Activated T-helper 1 cell treated with anti-CD3 and anti-CD28 coated beads, Interleukin-12 subunit alpha, Interleukin-12 subunit beta, Interleukin-2, Interleukin-4 antibody, amounts not matched to agents 30 ng/mL and 10 ng/mL and 1 ng/mL, durations not matched to agents 14 hours and 24 hours and 36 hours (primary cell): Measurements from ENCODE around the gene GNG10. TPM values are rescaled to one million over a fixed set of nuclear protein-coding genes. Genes with fewer than 3 reads are reported as not detected.

Experiments
- DNase-seq: peaks from one replicate; pipeline ENCODE4 v3.0.0; 2021; ENCODE audit warnings: low spot score
- H3K27ac Mint-ChIP-seq: one replicate; pipeline ENCODE4 v1.8.0; 2021; ENCODE audit warnings: mild to moderate bottlenecking, mixed read lengths
- H3K27me3 Mint-ChIP-seq: one replicate; pipeline ENCODE4 v1.8.0; 2022; ENCODE audit warnings: mild to moderate bottlenecking, moderate library complexity, mixed read lengths; ENCODE audit not compliant: insufficient read depth
- H3K36me3 Mint-ChIP-seq: one replicate; pipeline ENCODE4 v1.8.0; 2021; ENCODE audit warnings: low read depth, mixed read lengths
- H3K4me1 Mint-ChIP-seq: one replicate; pipeline ENCODE4 v1.8.0; 2021; ENCODE audit warnings: low read depth, mixed read lengths
- H3K4me3 Mint-ChIP-seq: one replicate; pipeline ENCODE4 v1.8.0; 2021; ENCODE audit warnings: mild to moderate bottlenecking, moderate library complexity, mixed read lengths
- H3K9me3 Mint-ChIP-seq: one replicate; pipeline ENCODE4 v1.8.0; 2021; ENCODE audit warnings: mixed read lengths
- intact Hi-C: fragments of 100-400 bp; cut with micrococcal nuclease; formaldehyde crosslinking; loops from one replicate; pipeline ENCODE4 v1.15.1; 2024
- total RNA-seq: library from RNA; stranded (reverse); gene quantifications from 2 replicates; pipeline ENCODE4 v1.2.3, GENCODE V29; 2022

Gene GNG10
- total RNA-seq, 1 donor from 2014 or later, result 30.7 TPM

- DNase-seq, result no peak
- H3K4me3 Mint-ChIP-seq, result no peak overlapping the region
- H3K36me3 Mint-ChIP-seq, result peaks cover 2% of the 10 kb centered on the region
- H3K27me3 Mint-ChIP-seq, result no peaks in the 10 kb centered on the region
- H3K27ac Mint-ChIP-seq, result no peak overlapping the region
- peaks cover 10% of the 10 kb centered on the region for H3K4me1 Mint-ChIP-seq
- no peaks in the 10 kb centered on the region for H3K9me3 Mint-ChIP-seq
- intact Hi-C loops, result no loop called here
Observed at GRCh38 chr9:111700776-111701175, 39.4 kb downstream of the GNG10 start.

GRCh38 chr9:111704503-111704902 lies 43.1 kb downstream of the GNG10 start:
- no peak overlapping the region for H3K27ac Mint-ChIP-seq
- DNase-seq, result no peak
- H3K4me3 Mint-ChIP-seq, result no peak overlapping the region
- no peaks in the 10 kb centered on the region for H3K36me3 Mint-ChIP-seq
- H3K4me1 Mint-ChIP-seq, result peaks cover 10% of the 10 kb centered on the region
- no peaks in the 10 kb centered on the region for H3K27me3 Mint-ChIP-seq
- no peaks in the 10 kb centered on the region for H3K9me3 Mint-ChIP-seq
- intact Hi-C loops, result no loop called here

GRCh38 chr9:111711548-111711947 lies 50.1 kb downstream of the GNG10 start:
- no peaks in the 10 kb centered on the region for H3K27me3 Mint-ChIP-seq
- H3K36me3 Mint-ChIP-seq, result no peaks in the 10 kb centered on the region
- no peak overlapping the region for H3K4me3 Mint-ChIP-seq
- H3K9me3 Mint-ChIP-seq, result no peaks in the 10 kb centered on the region
- H3K27ac Mint-ChIP-seq, result no peak overlapping the region
- intact Hi-C loops, result no loop called here
- H3K4me1 Mint-ChIP-seq, result no peaks in the 10 kb centered on the region
- no peak for DNase-seq

GRCh38 chr9:111712369-111712768 lies 51.0 kb downstream of the GNG10 start:
- Mint-ChIP-seq H3K9me3 (no peaks in the 10 kb centered on the region), H3K36me3 (no peaks in the 10 kb centered on the region), H3K4me1 (no peaks in the 10 kb centered on the region), H3K27ac (no peak overlapping the region), H3K27me3 (no peaks in the 10 kb centered on the region), H3K4me3 (no peak overlapping the region)
- intact Hi-C loops, result no loop called here
- no peak for DNase-seq

DNA sequence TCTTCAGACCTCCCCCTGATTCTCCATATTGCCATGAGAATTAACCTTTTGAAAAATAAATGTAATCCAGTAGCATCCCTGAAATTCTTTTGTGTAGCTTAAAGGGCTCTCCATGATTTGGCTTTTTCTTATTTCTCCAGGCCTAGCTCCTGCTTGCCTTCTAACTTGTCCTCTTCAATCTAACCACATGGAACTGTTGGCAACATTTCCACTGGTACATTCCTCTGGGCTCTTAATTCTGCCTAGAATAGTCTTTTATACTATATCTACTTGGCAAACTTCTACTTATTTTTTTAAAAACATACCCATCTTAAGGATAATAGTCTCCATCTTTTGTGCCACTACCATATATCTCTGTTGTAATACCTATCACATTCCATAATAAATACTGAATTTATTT lies 54.1 kb downstream of the GNG10 start:
- Mint-ChIP-seq H3K4me3 (no peak overlapping the region), H3K27ac (no peak overlapping the region), H3K4me1 (no peaks in the 10 kb centered on the region), H3K27me3 (peaks cover 2% of the 10 kb centered on the region), H3K36me3 (no peaks in the 10 kb centered on the region), H3K9me3 (no peaks in the 10 kb centered on the region)
- no peak for DNase-seq
- intact Hi-C loops, result no loop called here

GRCh38 chr9:111719541-111719940 lies 58.1 kb downstream of the GNG10 start:
- Mint-ChIP-seq H3K4me3 (no peak overlapping the region), H3K36me3 (no peaks in the 10 kb centered on the region), H3K9me3 (no peaks in the 10 kb centered on the region), H3K27ac (no peak overlapping the region), H3K4me1 (no peaks in the 10 kb centered on the region), H3K27me3 (peaks cover 2% of the 10 kb centered on the region)
- no peak for DNase-seq
- intact Hi-C loops, result no loop called here

Other genes with a start within 250 kb of the GNG10 start
- gene ECPAS, start 177.2 kb upstream of the GNG10 start, total RNA-seq, result 98.9 and 110 TPM in 2 replicates
- gene ZNF483, start 136.4 kb upstream of the GNG10 start, total RNA-seq, result 2.4 and 3.5 TPM in 2 replicates
- gene PTGR1, start 62.0 kb upstream of the GNG10 start, total RNA-seq, result 1.3 and 1.8 TPM in 2 replicates
- gene DNAJC25, start 30.3 kb upstream of the GNG10 start, total RNA-seq, result 5.8 and 6.1 TPM in 2 replicates
- not detected in 2 replicates for gene SHOC1, start 133.3 kb downstream of the GNG10 start, total RNA-seq
- 22.6 and 22.9 TPM in 2 replicates for gene UGCG, start 235.2 kb downstream of the GNG10 start, total RNA-seq